Measurements from ENCODE around the gene HECTD1.
"Not testable (repeated sequence)": the region's sequence is repeated elsewhere in the genome, so short reads cannot be mapped to it uniquely, and the experiment has no call there.

Gene HECTD1

DNA sequence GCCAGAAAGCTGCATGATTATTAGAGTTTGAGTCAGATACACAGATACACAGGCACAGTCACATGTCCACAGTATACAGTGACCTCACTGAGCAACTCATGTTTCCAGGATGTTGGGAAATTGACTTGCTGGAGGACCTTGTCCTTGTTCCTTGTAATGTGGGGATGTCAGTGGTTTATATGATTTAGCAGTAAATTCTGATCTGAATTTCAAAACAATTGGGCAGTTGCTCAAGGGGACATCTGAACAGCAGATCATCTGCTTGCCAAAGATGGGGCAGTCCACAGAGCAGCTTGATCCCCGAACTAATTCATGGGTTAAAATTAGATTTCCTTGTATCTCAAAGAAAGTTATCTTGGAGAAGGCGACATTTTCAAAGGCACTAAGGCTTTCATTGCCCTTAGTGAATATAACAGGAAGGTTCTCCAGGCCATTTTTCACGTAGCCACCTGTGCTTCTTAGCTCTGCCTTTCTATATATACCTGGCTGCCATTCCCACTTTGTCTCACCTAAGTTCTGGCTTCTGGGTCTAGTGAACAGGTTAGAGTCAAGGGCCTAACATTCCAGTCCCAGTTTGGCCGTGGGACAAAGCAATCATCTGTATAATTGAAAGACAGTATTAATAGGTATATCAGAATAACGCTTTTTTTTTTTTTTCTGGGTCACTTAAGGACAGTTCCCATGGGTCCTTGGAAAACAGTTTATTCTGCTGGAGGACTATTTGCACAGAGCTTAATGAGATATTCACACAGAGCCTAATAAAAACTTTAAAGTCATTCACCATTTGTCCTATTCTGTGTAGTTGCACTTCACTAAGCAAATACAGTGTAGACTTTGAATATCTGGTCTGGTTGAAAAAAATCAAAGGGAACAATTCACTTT lies 116.5 kb downstream of the HECTD1 start:
- peak; percentile 50 for DNase-seq

DNA sequence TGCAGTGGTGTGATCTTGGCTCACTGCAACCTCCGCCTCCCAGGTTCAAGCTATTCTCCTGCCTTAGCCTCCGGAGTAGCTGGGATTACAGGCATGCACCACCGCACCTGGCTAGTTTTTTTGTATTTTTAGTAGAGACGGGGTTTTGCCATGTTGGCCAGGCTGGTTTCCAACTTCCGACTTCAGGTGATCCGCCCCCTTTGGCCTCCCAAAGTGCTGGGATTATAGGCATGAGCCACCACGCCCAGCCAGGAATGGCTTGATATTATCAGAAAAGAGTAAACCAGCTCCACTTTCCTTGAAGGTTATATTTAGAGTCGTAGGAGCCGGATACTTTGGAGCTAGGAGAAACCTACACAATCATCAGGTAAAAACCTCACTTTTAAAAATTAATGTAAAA lies 121.1 kb downstream of the HECTD1 start:
- DNase-seq = not testable (repeated sequence)

DNA sequence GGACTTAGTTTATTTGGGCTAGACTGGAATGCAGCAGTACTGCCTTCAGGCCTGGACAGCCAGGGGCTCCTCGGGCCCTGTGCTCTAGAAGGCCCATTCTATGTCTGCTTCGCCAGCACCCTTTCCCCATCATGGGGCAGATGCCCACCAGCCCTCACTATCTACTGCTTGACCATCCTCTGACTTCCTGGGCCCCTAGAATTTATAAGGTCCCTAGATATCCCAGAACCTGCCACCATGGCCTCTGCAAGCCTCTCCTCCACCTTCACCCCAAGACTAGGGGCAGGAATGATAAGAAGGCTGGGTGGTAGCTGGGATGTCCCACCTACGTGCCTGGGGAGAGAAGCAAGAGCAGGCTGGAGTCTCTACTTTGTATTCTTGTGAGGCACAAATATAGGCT lies 122.6 kb downstream of the HECTD1 start:
- DNase-seq = no peak

DNA sequence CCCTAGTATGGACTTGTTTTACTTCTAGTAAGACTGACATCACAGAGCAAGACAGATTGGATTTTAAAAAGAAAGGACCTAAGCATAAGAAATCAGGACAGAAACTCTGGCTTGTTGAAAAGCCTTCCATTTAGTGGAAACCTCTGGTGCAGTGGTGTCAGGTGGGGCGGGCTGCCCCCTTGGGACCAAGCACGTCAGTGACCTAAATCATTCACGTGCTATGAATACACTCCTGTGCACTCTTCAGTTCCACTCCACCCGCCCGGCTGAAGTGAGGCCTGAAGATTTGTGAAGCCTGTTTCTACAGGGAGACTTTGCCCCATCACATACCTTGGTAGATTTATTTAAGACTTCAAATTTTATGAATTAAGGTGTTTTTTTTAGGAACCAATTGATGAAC lies 123.2 kb downstream of the HECTD1 start:
- DNase-seq = no peak

DNA sequence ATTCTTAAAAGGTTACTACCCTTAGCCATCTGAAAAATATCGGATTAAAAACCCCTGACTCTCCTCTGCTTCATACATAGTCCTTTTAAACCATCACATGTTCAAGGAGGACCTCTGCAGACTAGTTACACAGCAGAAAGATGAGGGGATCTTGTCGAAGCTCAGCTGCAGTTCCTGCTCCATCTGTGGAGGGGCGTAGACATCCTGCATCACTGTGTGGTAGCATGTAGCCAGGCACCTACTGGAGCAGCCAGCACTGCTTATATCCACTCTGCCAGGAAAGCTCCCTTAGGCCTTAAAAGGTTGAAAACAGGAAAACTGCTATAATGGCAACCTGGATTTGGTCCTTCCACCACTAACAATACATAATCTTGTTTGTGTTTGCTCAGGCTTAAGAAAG lies 123.8 kb downstream of the HECTD1 start:
- no peak for DNase-seq

DNA sequence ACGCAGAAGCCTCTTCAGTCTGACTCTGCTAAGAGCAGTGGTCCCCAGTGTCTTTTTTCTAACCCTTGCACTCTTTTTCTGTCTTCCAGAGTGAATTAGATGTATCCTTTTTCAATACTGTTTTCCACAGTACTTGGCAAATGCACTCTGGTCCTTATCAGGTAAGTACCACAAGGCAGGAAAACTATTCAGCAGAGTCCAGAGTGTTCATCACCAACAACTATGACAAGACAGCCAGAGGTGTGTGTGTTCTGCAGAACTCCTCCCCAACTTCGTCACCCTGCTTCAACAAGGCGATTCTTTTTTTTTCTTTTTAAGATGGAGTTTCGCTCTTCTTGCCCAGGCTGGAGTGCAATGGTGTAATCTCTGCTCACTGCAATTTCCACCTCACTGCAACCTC lies 127.1 kb downstream of the HECTD1 start:
- DNase-seq = no peak

DNA sequence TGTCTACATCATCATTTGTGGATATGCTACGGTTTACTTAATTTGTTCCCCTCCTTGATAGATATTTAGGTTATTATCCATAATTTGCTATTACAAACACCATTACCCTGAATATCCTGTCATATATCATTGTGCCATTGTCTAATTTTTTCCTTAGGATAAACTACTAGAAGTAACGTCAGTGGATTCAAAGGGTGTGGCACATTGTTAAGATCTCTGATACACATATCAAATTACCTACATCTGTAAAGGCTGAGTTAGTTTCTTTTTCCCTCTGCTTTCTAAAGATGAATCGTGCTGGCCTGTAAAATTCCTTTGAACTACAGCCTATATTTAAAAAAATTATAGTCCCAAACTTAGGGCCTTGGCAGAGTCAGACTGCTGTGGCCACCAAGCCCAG lies 127.5 kb downstream of the HECTD1 start:
- DNase-seq = no peak

DNA sequence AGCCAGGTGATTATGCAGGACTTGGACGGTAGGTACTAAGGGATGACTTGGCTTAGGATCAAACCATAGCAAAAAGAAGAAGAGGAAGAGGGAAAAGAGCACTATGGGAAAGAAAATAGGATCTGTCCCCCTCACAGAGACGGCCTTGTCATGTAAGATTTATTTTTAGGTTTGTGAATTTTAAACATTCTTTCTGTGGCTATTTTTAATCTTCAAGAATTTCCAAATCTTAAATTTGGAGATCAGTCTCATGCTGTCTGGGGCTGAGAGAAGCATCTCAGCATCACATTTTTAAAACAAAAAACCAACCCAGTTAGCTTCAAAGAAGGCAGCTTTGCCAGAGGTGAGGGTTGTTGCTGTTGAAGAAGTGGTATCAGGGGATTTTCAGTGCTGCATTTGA lies 128.8 kb downstream of the HECTD1 start:
- DNase-seq = no peak

DNA sequence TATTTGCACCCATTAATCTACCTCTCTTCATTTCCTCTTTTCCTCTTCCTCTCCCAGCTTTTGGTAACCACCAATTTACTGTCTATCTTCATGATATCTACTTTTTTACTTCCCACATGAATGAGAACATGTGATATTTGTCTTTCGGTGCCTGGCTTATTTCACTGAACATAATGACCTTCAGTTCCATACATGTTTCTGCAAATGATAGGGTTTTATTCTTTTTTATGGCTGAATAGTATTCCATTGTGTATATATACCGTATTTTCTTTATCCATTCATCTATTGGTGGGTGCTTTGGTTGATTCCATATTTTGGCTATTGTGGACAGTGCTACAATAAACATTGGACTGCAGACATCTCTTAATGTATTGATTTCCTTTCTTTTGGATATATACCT lies 132.4 kb downstream of the HECTD1 start:
- no peak for DNase-seq

DNA sequence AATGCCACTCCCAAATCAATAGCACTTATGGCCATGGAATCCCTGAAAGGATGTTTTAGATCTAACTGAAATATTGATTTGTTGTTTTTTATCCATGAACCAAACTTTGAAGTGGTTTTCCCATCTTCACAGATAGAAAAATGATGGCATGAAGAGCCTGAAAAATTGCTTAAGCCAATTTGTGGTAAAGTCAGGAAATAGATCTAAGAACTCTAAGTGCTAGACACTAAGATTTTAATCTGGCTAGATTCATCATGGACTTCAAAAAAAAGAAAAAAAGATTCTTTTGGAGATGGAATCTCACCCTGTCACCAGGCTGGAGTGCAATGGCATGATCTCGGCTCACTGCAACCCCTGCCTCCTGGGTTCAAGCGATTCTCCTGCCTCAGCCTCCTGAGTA lies 136.4 kb downstream of the HECTD1 start:
- no peak for DNase-seq

DNA sequence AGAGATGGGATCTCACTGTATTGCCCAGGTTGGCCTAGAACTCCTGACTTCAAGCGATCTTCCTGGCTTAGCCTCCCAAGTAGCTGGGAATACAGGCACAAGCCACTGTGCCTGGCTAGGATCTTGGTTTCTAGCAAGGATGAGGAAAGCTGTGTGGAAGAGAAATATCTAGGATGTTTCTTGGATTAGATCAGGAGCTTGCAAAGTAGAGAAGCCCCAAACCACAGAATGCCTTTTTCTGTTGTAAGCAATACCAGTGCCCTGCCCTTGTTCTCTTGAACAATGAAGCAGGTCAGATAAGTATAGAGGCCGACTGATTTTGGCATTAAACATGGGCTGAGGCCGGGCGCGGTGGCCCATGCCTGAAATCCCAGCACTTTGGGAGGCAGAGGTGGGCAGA lies 137.2 kb downstream of the HECTD1 start:
- DNase-seq = no peak

DNA sequence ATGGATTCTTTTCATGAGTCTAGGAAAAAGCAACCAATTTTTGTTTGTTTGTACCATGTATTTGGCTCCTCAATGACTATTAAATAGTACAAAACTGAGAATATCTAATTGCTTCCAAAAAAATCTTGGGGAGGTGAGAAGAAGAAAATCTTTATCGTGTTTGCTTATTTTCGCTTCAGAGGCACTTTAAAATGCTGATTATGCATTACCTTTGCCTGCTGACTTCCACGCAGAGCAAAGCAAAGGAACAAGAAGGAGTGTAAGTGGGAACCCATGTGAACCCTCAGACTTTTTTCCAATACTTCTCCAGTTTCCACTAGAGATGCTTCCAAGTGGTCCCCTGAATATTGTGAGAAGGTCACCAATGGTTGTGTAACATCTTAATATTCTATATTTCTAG lies 138.2 kb downstream of the HECTD1 start:
- DNase-seq = no peak

DNA sequence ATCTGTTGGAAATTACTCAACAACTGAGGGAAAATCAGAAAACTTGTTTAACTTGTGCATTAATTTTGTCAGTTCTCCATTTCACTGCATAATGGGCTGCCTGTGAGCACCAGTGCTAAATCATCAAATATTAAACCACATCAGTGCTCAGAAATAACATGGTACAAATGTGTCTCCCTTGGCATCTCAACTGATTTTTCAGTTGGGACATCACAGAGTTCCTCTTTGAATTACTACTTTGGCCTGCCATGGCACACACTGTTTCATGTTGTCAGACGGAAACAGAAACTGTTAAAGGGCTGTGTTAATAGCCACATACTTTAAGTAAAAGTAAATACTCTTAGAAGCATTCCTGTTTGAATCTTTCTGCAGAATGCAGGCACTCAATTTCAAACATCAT lies 139.4 kb downstream of the HECTD1 start:
- no peak for DNase-seq

DNA sequence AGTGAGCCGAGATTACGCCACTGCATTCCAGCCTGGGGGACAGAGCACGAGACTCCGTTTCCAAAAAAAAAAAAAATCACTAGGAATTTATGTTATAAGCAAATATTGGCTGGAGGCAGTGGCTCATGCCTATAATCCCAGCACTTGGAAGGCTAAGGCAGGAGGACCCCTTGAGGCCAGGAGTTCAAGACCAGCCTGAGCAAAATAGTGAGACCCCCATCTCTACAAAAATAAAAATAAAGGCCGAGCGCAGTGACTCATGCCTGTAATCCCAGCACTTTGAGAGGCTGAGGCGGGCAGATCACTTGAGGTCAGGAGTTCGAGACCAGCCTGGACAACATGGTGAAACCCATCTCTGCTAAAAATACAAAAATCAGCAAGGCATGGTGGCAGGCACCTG lies 144.7 kb downstream of the HECTD1 start:
- DNase-seq = not testable (repeated sequence)

DNA sequence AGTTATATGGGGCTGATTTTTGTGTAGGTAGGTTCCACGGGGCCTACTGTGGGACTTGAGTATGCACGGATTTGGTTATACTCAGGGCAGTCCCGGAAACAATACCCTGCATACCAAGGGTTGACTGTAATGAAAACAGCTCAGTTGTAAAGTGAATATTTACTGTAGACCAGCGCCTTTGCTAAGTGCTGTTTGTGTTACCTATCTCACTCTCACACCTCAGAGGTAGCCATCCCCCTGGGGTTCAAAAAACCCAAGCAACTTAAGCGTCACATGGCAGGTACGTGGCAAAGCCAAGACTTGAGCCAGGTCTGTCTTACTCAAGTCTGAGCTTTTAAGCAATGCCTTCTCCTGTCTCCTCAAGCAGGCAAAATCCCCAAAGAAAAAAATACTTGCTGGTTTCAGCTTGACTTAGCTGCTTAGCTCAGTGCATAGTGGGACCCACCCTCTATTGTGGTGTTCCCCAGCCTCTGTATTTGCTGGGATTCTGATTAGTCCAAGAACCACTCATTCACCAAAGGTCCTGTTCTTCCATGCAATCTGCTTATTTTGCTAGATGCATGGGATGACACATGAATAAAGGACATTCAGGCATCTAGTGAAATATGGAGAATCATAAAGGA lies 147.2 kb downstream of the HECTD1 start:
- no peak for DNase-seq

DNA sequence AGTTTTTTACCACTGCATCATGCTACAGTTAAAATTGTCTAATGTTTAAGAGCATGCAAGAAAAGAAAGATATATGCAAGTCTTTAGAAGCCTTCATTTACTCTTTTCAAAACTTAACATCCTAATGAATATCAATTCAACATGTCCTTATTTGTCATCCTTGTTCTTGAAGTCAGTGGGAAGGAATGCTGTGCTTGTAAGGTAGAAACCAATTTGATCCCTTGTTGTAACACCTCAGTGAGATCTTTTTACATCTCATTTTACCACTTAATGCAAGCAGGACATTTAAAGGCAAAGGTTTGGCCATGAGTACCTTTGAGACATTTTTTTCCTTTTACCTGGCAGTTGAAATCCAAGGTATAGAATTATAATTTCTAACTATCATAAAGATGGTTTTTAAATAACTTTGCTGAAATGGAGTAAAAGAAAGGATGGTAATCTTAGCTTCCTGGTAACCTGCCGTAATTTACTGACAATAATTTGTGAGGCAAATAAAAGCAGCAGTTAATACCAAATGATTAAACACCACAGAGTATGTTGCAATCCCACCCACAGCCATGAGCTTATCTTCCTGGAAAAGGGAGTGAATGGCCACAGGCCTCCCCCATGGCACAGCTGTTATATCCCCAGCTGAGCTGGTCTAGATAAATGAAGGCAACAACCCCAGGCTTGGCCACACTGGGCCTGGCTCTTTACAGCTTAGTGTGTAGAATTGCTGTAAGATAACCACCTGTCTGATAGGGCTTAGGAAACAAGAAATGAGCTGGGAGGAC lies 148.3 kb downstream of the HECTD1 start:
- no peak for DNase-seq

DNA sequence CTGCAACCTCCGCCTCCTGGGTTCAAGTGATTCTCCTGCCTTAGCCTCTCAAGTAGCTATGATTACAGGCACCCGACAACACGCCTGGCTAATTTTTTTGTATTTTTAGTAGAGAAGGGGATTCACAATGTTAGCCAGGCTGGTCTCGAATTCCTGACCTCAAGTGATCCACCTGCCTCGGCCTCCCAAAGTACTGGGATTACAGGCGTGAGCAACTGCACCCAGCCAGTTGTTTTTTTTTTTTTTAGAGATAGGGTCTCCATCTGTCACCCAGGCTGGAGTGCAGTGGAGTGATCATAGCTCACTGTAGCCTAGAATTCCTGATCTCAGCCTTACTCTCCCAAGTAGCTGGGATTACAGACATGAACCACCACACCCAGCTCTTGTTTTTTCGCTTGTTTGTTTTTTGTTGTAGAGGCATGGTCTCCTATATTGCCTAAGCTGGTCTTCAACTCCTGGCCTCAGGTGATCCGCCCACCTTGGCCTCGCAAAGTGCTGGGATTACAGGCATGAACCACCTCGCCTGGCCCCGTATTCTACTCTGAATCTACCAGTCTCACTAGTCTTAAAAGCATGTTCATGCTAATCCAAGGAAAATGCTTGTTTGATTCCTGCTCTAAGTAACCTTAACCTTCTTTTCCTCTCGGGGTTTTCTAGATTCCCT lies 149.8 kb downstream of the HECTD1 start:
- DNase-seq = no peak

DNA sequence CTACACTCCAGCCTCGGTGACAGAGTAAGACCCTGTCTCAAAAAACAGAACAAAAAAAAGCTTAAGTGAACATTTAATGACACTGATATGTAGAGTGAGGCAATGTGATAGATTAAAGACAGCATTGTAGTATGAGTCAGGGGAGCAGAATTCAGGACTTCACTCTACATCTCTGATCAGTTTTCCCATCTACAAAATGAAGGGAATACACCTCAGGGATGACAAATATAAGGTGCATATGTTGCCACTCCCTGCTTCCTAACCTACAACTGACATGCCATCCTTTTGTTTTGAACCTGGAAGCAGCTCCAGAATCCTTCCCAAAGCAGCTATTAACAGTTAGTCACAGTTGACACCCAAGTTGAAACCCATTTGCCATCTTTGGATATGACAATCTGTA lies 150.6 kb downstream of the HECTD1 start:
- DNase-seq = no peak

DNA sequence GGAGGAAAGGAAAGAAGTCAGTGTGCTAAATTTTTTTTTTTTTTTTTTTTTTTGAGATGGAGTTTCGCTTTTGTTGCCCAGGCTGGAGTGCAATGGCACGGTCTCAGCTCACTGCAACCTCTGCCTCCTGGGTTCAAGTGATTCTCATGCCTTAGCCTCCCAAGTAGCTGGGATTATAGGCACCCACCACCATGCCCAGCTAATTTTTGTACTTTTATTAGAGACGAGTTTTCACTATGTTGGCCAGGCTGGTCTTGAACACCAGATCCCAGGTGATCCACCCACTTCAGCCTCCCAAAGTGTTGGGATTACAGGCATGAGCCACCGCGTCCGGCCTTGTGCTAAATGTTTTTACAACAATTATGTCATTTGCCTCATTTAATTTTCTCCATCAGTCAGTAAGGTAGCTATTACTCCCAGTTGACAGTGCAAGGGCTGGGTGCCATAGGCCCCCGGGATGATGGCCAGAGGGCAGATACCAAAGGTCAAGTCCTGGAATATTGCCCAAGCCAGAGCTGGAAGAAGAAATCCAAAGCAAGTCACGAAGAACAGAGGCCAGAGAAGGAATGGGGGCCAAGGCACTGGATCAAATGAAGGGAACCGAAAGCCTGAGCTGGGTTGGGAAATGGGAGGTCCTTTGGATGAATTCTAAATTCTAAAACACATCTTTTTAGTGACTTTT lies 154.5 kb downstream of the HECTD1 start:
- DNase-seq = not testable (repeated sequence)

DNA sequence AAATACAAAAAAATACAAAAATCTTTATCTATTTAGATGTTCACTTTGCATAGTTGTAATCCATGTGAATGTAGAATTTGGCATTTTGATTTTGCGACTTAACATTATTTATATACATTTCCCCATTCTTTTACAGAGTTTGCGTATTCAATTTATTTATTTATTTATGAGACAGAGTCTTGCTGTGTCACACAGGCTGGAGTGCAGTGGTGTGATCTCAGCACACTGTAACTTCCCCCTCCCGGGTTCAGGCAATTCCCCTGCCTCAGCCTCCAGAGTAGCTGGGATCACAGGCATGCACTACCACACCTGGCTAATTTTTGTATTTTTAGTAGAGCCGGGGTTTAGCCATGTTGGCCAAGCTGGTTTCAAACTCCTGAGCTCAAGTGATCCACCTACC lies 156.1 kb downstream of the HECTD1 start:
- DNase-seq = no peak

DNA sequence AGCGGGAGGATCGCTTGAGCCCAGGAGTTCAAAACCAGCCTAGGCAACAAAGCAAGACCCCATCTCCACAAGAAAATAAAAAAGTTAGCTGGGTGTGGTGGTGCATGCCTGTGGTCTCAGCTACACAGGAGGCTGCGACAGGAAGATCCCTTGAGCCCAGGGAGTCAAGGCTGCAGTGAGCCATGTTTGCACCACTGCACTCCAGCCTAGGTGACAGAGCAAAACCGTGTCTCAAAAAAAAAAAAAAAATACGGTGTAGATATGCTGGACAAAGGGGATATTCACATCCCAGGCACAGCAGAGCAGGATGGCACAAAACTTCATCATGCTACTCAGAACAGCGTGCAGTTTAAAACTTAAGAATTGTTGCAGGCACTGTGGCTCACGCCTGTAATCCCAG lies 156.6 kb downstream of the HECTD1 start:
- DNase-seq = no peak

Data from NCI-H1105 treated with DMSO at 0.1 percent for 48 hours (cell line).